SK-N-SH treated with all-trans-retinoic acid at 6 μM for 48 hours (cell line): Measurements from ENCODE around the gene IL22RA2.

Experiments
- BACH2 ChIP-seq: fragments of 250-450 bp; sonication (Bioruptor Pico); IDR thresholded peaks from 2 replicates; pipeline ENCODE4 v1.9.0; 2021; ENCODE audit warnings: mild to moderate bottlenecking, borderline replicate concordance
- CSDC2 ChIP-seq: fragments of 250-450 bp; sonication (Bioruptor Pico); IDR thresholded peaks from 2 replicates; pipeline ENCODE4 v1.5.0; 2020; ENCODE audit warnings: mild to moderate bottlenecking, moderate library complexity
- ISL1 ChIP-seq: fragments of 250-450 bp; sonication (Bioruptor Pico); IDR thresholded peaks from 2 replicates; pipeline ENCODE4 v2.1.2; 2022; ENCODE audit warnings: mild to moderate bottlenecking, moderate library complexity
- PATZ1 ChIP-seq: fragments of 250-450 bp; sonication (Bioruptor Pico); IDR thresholded peaks from 2 replicates; pipeline ENCODE4 v1.8.0; 2020; ENCODE audit warnings: mild to moderate bottlenecking, moderate library complexity, borderline replicate concordance
- RARB ChIP-seq: fragments of 250-450 bp; sonication (Bioruptor Pico); IDR thresholded peaks from 2 replicates; pipeline ENCODE4 v1.8.0; 2021; ENCODE audit warnings: mild to moderate bottlenecking, moderate library complexity
- TOX ChIP-seq: fragments of 250-450 bp; sonication (Bioruptor Pico); IDR thresholded peaks from 2 replicates; pipeline ENCODE4 v1.8.0; 2021; ENCODE audit warnings: mild to moderate bottlenecking, moderate library complexity, borderline replicate concordance
- ZC3H10 ChIP-seq: fragments of 250-450 bp; sonication (Bioruptor Pico); IDR thresholded peaks from 2 replicates; pipeline ENCODE4 v1.5.1; 2021; ENCODE audit warnings: mild to moderate bottlenecking, moderate library complexity
- ZFP30 ChIP-seq: fragments of 450-650 bp; formaldehyde crosslinking; IDR thresholded peaks from 2 replicates; pipeline ENCODE4 v1.5.0; 2022; ENCODE audit warnings: mild to moderate bottlenecking, moderate library complexity
- ZNF565 ChIP-seq: fragments of 450-650 bp; formaldehyde crosslinking; conservative IDR thresholded peaks from 2 replicates; pipeline ENCODE4 v1.5.0; 2020; ENCODE audit warnings: low read depth, mild to moderate bottlenecking, moderate library complexity
- ZNF70 ChIP-seq: fragments of 450-650 bp; formaldehyde crosslinking; IDR thresholded peaks from 2 replicates; pipeline ENCODE4 v1.5.0; 2020; ENCODE audit warnings: mild to moderate bottlenecking, moderate library complexity
- ZNF8 ChIP-seq: fragments of 450-650 bp; formaldehyde crosslinking; IDR thresholded peaks from 2 replicates; pipeline ENCODE4 v1.5.0; 2020; ENCODE audit warnings: mild to moderate bottlenecking, moderate library complexity

GRCh38 chr6:137157601-137158000 is 15.8 kb downstream of the IL22RA2 start:
- TF ChIP-seq PATZ1 (CRISPR knock-in tag) (no peak), TOX (no peak), RARB (CRISPR knock-in tag) (no peak), BACH2 (CRISPR knock-in tag) (no peak), ZNF565 (CRISPR knock-in tag) (no peak), ZNF70 (CRISPR knock-in tag) (no peak), ZNF8 (CRISPR knock-in tag) (no peak), ZC3H10 (CRISPR knock-in tag) (no peak), CSDC2 (CRISPR knock-in tag) (no peak), ZFP30 (CRISPR knock-in tag) (no peak), ISL1 (CRISPR knock-in tag) (no peak)
